Measurements from ENCODE around the gene RAB5IF. TPM values are rescaled to one million over a fixed set of nuclear protein-coding genes. Genes with fewer than 3 reads are reported as not detected.

RAB5IF gene
- total and polyA plus RNA-seq, 2 of the 13 experiments (the other 11 are each of a cell fraction or from before 2014, with no cell fraction given): 261 to 305 TPM

- TF ChIP-seq ZNF281 (CRISPR knock-in tag; IDR thresholded peaks at IDR 0.05; ENCODE audit: borderline replicate concordance) (peak; percentile 40; the same call in 1 of the 2 replicates), ZNF576 (CRISPR knock-in tag; IDR thresholded peaks at IDR 0.05) (peak; percentile 13; the same call in 1 of the 2 replicates), NFYB (CRISPR knock-in tag; IDR thresholded peaks at IDR 0.05) (no peak), ZBTB40 (IDR thresholded peaks at IDR 0.05) (no peak), ZBTB40 (CRISPR knock-in tag; IDR thresholded peaks at IDR 0.05) (no peak; the same call in 1 of the 2 replicates), NONO (IDR thresholded peaks at IDR 0.05) (no peak), NONO (CRISPR knock-in tag; conservative IDR thresholded peaks at IDR 0.05) (peak; percentile 62), RCOR2 (CRISPR knock-in tag; IDR thresholded peaks at IDR 0.05) (peak; percentile 94), SRY (CRISPR knock-in tag; IDR thresholded peaks at IDR 0.05) (peak; percentile 51; the same call in 1 of the 2 replicates)
These were observed 27.1 kb downstream of the RAB5IF start (continued) for GRCh38 chr20:36632487-36633284.

Data from HepG2 (cell line).